GM19099 (cell line): ENCODE measurements around the gene GALNS.

Experiments used
- POLR2A ChIP-seq: IDR thresholded peaks from 3 replicates; pipeline ENCODE4 v1.6.1; 2011; ENCODE audit warnings: low read depth; ENCODE audit not compliant: insufficient read length; ENCODE audit errors: extremely low read depth

The GALNS gene

GRCh38 chr16:88811769-88812512 is 44.8 kb downstream of the GALNS start, which contains the start of gene APRT:
APRT (minus strand) TSS chr16:88811928; CDS start chr16:88811899, 29 bp downstream.
- peak; percentile 91 for TF ChIP-seq POLR2A

GRCh38 chr16:88810912-88811768 is 45.6 kb downstream of the GALNS start:
- peak; percentile 79 for TF ChIP-seq POLR2A

GRCh38 chr16:88810166-88810911 is 46.4 kb downstream of the GALNS start:
- peak; percentile 6 for TF ChIP-seq POLR2A

GRCh38 chr16:88809676-88810165 is 47.0 kb downstream of the GALNS start:
- peak; percentile 41 for TF ChIP-seq POLR2A

- TF ChIP-seq POLR2A: no peak
Observed at GRCh38 chr16:88809068-88809675, 47.6 kb downstream of the GALNS start.

GRCh38 chr16:88807626-88808453 is 48.9 kb downstream of the GALNS start:
- peak; percentile 11 for TF ChIP-seq POLR2A

- TF ChIP-seq POLR2A: peak; percentile 21
Observed at GRCh38 chr16:88807142-88807625, 49.6 kb downstream of the GALNS start.

- no peak for TF ChIP-seq POLR2A
Observed at GRCh38 chr16:88806491-88807111, 50.1 kb downstream of the GALNS start.

GRCh38 chr16:88805887-88806393 is 50.8 kb downstream of the GALNS start:
- no peak for TF ChIP-seq POLR2A

GRCh38 chr16:88805340-88805715 is 51.4 kb downstream of the GALNS start:
- TF ChIP-seq POLR2A: no peak

- TF ChIP-seq POLR2A: no peak
Observed at GRCh38 chr16:88804552-88805339, 52.0 kb downstream of the GALNS start.

GRCh38 chr16:88804173-88804551 is 52.6 kb downstream of the GALNS start:
- TF ChIP-seq POLR2A: no peak

- TF ChIP-seq POLR2A: peak; percentile 70
Observed at GRCh38 chr16:88803264-88803987, 53.3 kb downstream of the GALNS start, which contains the start of gene CDT1. CDT1 (plus strand) TSS chr16:88803789; CDS start chr16:88803832, 43 bp downstream.
